Kasumi-1 (cell line): ENCODE data around the gene AMIGO2.
"Not testable (repeated sequence)": the region's sequence is repeated elsewhere in the genome, so short reads cannot be mapped to it uniquely, and the experiment has no call there.

Experiments
- DNase-seq, 2 experiments: peaks; one replicate each; lab custom pipeline; 2025; lab: John Stamatoyannopoulos, UW

Gene AMIGO2

GRCh38 chr12:47079468-47079980 is at the start of gene AMIGO2, which contains the start of gene PCED1B:
Gene AMIGO2 (minus strand): TSS chr12:47079959. CDS start chr12:47079002, 957 bp downstream.
Gene PCED1B (plus strand): TSS chr12:47079621. CDS start chr12:47235064, 155,443 bp downstream.
- DNase-seq: peak; percentile 32 to 45

DNA sequence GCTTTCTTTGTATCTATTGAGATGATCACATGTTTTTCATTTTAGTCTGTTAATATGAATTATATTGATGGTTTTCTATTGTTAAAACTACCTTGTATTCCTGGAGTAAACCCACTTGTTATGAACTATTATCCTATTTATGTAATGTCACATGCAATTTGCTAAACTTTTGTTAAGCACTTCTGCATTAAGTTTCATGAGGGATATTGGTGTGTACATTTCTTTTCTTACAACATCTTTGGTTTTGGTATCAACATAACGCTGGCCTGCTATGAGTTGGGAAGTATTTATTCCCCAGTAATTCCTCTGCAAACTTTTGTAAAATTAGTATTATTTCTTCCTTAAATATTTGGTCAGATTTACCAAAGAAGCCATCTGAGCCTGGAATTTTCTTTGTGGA is 46.5 kb upstream of the AMIGO2 start:
- DNase-seq: no peak

- no peak for DNase-seq
Measured at GRCh38 chr12:47124451-47124850, 44.7 kb upstream of the AMIGO2 start.

GRCh38 chr12:47123730-47124129 is 44.0 kb upstream of the AMIGO2 start:
- no peak for DNase-seq

GRCh38 chr12:47122602-47123001 is 42.8 kb upstream of the AMIGO2 start:
- no peak for DNase-seq

DNA sequence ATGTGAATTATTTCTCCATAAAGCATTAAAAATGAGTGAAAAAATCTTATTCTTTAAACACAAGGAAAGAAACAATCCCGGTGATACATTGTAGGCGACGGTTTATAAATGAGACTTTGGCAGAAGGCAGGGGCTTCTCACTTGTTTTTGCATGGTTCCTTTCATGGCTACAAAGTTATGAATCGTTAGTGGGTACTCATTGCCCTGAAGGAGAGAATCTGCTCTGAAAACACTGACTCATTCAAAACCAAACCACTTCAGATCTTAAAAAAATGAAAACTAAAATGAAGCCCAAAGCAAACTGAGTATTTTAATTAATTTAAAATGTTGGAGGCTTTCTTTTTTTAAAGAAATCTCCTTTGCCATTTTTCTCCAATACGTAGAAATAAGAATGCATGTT is 41.4 kb upstream of the AMIGO2 start:
- DNase-seq: no peak

DNA sequence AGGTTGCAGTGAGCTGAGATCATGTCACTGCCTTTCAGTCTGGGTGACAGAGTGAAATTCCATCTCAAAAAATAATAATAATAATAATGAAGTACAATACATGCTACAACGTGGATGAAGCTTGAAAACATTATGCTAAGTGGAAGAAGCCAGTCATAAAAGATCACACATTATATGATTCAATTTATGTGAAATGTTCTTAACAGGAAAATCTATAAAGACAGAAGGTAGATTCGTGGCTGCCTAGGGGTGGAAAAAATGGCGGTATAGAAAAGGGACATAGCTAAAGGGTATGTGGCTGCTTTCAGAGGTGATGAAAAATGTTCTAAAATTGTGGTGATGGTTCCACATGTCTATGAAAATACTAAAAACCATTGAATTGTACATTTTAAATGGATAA is 41.0 kb upstream of the AMIGO2 start:
- no peak for DNase-seq

DNA sequence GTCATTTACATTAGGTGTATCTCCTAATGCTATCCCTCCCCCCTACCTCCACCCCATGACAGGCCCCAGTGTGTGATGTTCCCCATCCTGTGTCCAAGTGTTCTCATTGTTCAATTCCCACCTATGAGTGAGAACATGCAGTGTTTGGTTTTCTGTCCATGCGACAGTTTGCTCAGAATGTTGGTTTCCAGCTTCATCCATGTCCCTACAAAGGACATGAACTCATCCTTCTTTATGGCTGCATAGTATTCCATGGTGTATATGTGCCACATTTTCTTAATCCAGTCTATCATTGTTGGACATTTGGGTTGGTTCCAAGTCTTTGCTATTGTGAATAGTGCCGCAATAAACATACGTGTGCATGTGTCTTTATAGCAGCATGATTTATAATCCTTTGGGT is 37.5 kb upstream of the AMIGO2 start:
- not testable (repeated sequence) for DNase-seq

DNA sequence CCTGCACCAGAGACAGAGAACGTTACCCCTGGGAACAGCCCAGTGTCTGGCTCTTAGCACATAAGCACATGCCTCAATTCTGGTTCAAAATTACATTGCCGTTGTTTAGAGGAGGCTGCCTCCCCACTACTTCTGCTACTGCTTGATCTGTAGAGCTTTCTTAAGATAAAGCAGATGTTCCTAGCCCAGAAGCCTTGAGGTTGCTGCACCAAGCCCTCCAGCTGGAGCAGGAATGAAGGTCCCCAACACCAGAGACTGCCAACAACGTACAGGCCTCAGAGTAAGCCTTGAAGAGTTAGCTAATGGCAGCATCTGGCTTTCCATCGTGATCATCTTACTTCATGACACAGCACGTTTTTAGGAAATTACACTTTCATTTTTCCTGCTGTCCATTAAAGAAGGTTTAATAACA is 34.7 kb upstream of the AMIGO2 start:
- DNase-seq: no peak

DNA sequence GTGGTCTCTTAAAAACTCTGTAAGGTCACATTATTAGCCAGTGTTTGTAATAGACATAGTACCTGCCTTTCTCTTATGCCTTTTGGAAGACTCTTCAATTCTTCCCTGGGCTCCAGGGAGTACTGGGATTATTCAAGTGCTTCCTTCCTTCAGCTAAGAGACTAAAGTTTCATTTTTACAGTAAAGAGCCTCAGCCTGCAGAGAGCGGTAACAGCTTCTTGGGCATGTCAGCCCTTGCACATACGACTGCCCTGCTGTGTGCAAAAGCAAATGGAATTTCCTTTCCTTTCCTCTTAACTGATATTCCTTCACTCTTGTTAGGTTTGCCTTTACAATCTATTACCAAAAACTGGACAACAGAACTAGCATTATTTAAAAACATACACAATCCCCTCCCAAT is 32.9 kb upstream of the AMIGO2 start:
- DNase-seq: no peak

DNA sequence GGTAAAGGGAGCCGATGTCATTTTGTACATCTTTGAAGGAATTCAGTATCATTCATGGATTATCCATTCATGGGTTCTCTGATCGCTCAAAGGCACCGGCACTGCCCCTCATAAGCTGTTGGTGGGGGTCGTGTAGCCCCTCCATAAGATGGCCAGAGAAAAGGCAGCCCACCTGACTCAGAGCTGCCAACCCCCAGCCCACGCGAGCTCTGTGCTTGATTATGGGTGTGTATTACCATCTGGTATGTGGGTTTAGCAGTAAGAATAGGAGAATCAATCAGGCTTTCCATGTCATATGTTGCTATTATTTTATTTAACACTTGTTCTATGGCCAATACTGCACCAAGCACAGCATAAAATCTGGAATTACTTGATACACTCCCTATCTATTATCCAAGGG is 32.1 kb upstream of the AMIGO2 start:
- DNase-seq: no peak

DNA sequence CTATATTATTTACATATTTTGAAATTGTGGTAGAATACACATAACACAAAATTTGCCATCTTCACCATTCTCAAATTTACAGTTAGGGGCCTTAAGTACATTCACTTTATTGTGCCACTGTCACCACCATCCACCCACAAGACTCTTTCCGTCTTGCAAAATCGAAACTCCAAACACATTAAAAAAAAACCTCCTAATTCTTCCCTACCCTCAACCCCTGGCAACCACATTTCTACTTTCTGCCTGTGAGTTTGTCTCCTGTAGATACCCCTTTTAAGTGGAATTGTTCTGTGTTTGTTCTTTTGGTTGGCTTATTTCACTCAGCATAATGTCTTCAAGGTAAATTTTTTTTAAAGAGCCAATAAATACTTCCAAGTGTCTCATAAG is 31.6 kb upstream of the AMIGO2 start:
- no peak for DNase-seq

GRCh38 chr12:47110718-47111391 is 31.1 kb upstream of the AMIGO2 start:
- no peak for DNase-seq

GRCh38 chr12:47110011-47110541 is 30.3 kb upstream of the AMIGO2 start:
- no peak for DNase-seq

GRCh38 chr12:47107926-47108325 is 28.2 kb upstream of the AMIGO2 start:
- DNase-seq: no peak

GRCh38 chr12:47107446-47107845 is 27.7 kb upstream of the AMIGO2 start:
- DNase-seq: no peak

DNA sequence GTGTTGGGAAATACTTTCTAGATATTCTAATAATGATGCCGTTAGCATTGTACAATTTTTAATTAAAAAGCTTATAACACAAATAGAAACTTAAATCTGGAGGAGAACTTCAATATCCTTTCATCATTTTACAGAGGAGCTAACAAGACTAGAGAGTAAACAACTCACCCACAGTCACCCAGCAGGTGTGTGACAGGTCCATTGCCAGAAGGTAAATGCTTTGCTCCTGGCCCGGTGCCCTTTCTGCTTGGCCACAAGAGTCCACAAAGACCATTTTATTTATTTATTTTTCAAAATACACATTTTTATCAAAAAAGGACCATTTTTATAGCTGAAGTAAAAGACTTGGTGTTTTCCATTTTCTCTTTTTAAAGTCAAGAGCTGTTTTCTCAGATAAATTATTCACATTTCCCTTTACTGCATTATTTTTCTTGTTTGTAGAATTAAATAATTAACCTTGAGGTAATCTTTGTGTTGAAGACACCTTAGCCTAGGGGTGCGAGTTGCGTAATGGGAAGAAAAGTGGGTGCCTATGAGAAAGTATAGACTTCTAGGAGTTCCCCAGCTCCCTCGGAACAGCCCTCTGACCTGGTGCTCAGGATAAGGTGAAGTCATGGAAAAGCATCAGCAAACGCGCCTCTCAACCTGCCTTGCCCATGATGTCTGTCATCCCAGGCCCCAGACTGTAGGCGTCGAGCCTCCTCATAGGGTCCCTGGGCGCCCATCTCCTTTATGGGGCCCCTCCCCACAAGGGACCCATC is 26.3 kb upstream of the AMIGO2 start:
- DNase-seq: no peak

DNA sequence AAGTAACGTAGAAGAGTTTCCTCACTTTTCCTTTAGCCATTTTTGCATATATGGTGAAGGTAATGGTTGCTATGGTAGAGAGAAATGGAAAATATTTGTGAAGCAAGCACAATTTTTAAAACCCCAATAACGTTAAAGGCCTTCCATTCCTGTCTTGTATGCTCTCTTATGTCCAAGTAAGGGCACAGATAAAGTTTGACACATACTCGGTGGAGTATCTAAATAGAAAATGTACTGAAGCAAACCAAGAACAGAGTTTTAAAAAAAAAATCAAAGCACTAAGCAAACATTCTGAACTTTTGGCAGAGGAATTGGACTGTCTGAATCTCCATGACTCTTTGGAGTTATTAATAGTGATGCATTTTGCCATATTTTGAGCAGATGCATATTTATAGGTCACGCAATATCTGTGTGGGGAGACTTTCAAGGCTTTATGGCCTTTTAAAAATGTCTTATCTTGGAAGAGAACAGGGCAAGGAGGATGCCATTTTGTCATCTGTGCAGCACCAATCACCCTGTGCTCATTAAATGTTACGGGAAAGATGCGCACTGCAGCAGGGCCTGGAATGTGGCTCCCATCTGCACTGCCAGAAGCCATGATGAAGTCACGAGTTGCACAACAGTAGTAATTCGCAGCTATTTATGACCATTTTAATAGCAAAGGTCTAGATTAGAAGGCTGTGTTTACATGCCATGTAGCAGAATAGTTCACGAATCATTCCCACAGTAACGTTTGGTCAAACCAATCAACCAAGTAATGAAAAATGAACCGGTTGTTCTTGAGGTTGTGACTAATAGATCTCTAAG is 23.3 kb upstream of the AMIGO2 start:
- no peak for DNase-seq

DNA sequence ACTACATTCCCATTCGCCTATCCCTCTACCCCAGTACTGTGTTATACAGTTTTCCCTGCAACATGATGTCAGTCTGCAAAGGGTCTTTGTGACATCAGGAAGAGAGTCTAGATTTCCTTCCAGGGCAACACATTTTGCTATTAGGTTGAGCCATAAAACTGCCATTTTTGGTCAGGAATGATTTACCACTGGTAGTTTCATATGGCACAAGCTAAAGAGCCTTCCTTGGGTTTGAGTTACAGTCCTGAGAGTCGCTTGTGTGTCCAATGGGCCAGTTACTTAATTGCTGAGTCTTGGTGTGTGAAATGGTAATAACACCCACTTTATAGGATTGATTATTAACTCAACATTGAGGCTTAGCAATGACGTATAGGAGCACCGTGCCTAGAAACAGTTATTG is 22.6 kb upstream of the AMIGO2 start:
- DNase-seq: no peak

DNA sequence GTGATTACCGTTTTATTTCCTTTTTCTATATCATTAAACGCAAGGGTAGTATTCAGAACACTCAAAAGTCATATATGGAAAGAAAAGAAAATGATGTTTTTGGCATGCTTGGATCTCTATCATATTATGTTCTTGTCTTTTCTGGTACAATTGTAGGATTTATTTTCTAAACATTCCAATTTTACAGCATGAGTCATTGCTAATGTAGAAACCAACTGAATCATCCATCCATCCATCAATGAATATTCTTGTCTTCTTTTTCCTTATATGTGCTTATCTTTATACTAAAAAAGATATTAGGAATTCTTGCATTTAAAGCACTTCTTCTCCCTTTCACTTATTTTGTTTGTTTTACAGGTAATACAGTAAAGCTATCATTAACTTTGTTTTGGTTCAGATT is 20.4 kb upstream of the AMIGO2 start:
- DNase-seq: no peak

- DNase-seq: no peak
Measured at GRCh38 chr12:47099610-47100009, 19.9 kb upstream of the AMIGO2 start.

DNA sequence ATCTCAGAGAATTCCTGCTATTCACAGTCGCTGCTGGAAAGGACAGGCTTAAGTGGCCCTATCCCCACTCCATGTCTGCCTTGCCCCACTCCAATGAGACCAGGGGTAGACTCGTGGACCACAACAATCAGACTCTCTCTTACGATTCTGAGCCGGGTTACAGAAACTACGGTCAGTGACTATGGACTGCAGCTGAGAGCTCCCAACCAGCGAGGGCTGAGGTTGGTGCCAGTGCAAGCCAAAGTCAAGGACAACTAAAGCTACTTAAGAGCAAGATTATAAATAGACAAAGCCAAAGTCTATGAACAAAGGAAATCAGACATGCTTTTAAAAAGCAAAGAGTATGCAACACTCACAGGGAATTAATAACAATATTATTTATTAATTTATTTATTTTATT is 18.3 kb upstream of the AMIGO2 start:
- no peak for DNase-seq
